ENCODE data around the gene FBXO31. TPM values are rescaled to one million over a fixed set of nuclear protein-coding genes. Genes with fewer than 3 reads are reported as not detected.

Gene FBXO31
- total and polyA plus RNA-seq, 2 of the 8 experiments (the other 6 are each of a cell fraction or from before 2014, with no cell fraction given) = 8.3 to 21.6 TPM

- TF ChIP-seq PHF8 (conservative IDR thresholded peaks at IDR 0.05; ENCODE audit: low read depth, low read length) = no peak
- TF ChIP-seq RAD21 (IDR thresholded peaks at IDR 0.05 in 1 of 2, conservative IDR thresholded peaks at IDR 0.05 in 1 of 2; ENCODE audit: low read depth in 2 of 2, low read length in 2 of 2) = no peak
- no peak for TF ChIP-seq CEBPB (IDR thresholded peaks at IDR 0.05; ENCODE audit: low read depth, low read length)
- TF ChIP-seq RNF2 (IDR thresholded peaks at IDR 0.05; ENCODE audit: borderline replicate concordance, low read depth, low read length, missing control alignments, poor library complexity, severe bottlenecking) = no peak
- no peak for TF ChIP-seq E2F6 (IDR thresholded peaks at IDR 0.05)
- no peak for TF ChIP-seq EGR1 (IDR thresholded peaks at IDR 0.05; ENCODE audit: borderline replicate concordance, low read depth, low read length)
- TF ChIP-seq GABPA (IDR thresholded peaks at IDR 0.05; ENCODE audit: borderline replicate concordance, insufficient read depth, low read length) = no peak
- no peak for TF ChIP-seq MAX (IDR thresholded peaks at IDR 0.05)
These were observed 51.4 kb downstream of the FBXO31 start (continued) for GRCh38 chr16:87332150-87332549.

All from H1 (cell line).